ENCODE results near the gene SORCS2.

- TF ChIP-seq EZH2 (IDR thresholded peaks at IDR 0.05) (no peak), POLR2AphosphoS5 (IDR thresholded peaks at IDR 0.05; ENCODE audit: borderline replicate concordance, low read depth, low read length) (no peak), FOXP2 (optimal IDR thresholded peaks at IDR 0.05; ENCODE audit: control extremely low read depth, extremely low read length, insufficient read depth) (no peak)
Measured at GRCh38 chr4:7451434-7451789, 259.1 kb downstream of the SORCS2 start.

Data from SK-N-MC (cell line).